GM21390 (cell line): Measurements from ENCODE around the gene KTN1.

Experiments used
- ATAC-seq: cut with Tn5 transposase; IDR thresholded peaks from one replicate; pipeline ENCODE4 v1.9.1; 2021; ENCODE audit not compliant: unreplicated experiment

Gene KTN1

DNA sequence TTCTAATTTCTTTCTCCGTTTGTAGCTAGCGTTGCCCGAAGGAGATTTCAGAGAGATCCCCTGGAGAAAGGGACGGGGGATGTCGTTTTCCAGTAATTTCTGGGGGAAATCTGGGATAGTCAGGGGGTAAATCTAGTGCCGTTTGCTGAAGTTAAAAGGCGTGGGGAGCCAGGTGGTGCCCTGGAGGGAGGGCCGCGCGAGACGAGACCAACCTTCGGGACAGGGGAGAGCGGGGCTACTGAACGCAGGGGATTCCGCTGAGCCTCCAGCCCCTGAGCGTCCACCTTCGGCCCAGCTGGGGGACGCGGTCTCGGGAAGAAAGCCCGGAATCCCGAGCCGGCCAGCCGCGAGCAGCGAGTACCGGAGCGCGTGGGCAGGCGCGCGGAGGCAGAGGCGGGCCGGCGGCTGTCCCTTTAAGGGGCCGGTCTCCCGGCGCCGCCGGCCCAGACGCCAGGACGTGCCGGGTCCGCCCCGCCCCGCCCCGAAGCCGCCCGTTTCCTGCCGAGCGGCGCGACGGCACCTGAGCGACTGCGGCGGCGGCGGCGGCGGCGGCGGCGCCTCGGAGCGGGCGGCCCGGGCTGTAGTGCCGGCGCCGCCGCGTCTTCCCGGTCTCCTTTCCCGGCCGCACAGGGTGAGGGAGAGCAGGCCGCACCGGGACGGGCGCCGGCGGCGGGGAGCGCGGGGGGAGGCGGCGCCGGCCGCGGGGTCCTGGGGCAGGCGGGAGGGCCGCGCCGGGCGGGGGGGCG lies at the start of gene KTN1:
TSS of gene KTN1 (plus strand) at position 484 of the 746 bp plus-strand sequence. CDS start 31,842 bp downstream, outside the sequence.
- ATAC-seq = peak; percentile 80

GRCh38 chr14:55530464-55530863 lies 49.5 kb upstream of the KTN1 start:
- no peak for ATAC-seq

DNA sequence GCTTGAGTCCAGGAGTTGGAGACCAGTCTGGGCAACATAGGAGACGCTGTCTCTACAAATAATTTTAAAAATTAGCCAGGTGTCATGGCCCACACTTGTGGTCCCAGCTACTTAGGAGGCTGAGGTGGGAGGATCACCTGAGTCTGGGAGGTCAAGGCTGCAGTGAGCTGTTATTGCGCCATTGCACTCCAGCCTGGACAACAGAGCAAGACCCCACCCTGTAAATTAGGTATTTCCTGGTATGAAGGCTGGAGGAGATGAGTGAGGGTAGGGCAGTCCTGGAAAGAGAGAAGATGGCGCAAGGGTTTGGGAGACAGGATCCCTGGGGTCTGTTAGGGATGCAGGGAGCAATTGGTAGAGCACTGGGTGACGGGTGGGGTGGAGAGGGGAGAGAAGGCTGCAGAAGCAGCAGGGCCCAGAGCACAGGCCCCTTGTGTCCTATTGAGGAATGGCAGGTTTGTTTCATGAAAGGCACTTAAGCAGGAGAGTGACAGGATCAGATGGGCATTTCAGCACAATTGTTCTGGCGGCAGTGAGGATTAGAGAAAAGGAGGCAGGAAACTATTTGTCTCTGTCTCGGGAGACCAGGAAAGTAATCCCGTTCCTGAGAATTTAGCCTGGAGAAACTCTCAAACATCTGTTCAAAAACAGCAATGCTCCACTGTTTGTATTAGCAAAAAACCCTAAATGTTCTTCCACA lies 47.2 kb upstream of the KTN1 start:
- ATAC-seq = no peak

- no peak for ATAC-seq
These were observed 46.0 kb upstream of the KTN1 start for GRCh38 chr14:55533960-55534359.

GRCh38 chr14:55535516-55536203 lies 44.3 kb upstream of the KTN1 start:
- no peak for ATAC-seq

- ATAC-seq = no peak
These were observed 43.8 kb upstream of the KTN1 start for GRCh38 chr14:55536204-55536708.

DNA sequence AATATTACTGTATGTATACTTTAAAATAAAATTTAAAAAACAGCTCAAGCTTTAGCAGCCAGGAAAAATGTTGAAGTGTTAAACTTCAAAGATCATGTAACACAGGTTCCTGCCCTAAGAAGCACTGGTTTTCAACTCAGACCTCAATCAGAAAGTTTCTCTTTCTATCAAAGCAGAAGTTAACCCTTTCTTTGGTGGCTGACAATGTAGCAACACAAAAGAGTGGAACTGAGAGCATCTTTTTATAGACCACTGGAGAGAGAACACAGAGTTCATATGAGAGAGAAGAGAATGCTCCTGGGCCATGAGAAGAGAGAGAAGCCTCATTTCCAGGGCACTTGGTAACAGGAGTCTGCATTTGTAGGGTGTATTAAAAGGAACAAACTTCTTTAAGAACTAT lies 42.2 kb upstream of the KTN1 start:
- no peak for ATAC-seq

DNA sequence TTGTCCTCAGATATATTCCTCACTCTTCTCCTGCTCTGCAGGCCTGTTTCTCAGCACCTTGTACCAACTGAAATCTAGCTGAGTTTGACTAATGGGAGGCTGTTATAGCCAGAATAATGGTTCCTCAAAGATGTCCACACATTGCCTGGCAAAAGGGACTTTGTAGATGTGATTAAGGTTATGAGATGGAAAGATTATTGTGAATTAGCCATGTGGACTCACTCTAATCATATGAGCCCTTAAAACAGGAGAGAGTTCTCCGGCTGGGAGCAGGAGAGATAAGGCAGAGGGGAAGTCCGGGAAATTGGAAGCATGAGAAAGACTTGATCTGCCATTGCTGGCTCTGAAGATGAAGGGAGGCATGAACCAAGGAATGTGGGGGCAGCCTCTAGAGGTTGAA lies 40.0 kb upstream of the KTN1 start:
- ATAC-seq = no peak

- no peak for ATAC-seq
These were observed 38.9 kb upstream of the KTN1 start for GRCh38 chr14:55540847-55541773.

GRCh38 chr14:55545779-55546178 lies 34.2 kb upstream of the KTN1 start:
- ATAC-seq = no peak

DNA sequence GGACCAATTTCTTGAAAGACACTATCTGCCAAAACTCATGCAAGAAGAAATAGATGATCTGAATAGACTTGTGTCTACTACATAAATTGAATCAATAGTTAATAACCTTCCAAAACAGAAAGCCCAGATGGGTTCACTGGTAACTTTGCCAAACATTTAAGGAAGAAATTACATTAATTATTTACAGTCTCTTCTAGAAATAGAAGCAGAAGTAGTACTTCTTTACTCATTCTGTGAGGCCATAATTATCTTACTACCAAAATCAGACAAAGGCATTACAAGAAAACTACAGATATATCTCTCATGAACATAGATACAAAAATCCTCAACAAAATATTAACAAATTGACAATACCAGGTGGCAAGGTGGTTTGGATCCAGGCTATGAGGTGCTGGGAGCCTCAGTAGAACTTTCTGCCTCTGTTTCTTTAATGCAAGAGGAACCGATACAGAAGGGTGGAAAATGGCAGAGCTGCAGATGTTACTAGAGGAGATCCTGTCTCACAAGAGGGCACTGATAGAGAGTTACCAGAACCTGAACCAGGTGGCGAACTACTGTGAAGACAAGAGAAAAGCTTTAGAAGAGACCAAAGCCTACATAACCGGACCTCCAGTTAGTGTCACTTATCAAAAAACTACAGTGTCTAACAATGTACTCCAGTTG lies 33.7 kb upstream of the KTN1 start:
- peak; percentile 55 for ATAC-seq

DNA sequence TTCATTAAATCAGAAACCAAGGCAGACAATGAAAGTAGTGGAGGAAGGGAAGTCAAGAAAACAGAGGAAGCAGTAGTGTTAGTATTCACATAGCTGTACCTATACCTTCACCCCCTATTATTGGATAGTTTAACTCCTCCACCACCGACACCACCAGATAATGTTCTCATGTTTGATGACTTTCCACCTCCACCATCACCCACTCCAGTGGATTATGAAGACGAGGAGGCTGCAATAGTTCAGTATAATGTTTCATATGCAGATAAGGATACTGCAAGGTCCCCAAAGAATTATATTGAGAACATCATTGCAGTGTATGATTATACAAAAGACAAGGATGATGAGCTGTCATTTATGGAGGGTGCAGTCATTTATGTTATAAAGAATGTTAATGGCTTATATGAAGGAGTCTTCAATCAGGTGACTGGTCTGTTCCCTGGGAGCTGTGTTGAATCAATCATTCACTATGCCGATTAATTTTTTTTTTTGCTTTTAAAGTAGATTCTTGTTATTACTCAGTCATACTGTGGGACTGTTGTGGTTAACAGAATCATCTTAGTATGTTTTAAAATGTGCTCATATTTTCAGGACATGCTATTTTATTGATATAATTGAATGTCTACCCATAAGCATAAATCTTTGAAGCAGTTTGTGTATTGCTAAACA lies 32.2 kb upstream of the KTN1 start:
- no peak for ATAC-seq

- ATAC-seq = no peak
These were observed 26.2 kb upstream of the KTN1 start for GRCh38 chr14:55553791-55554190.

- no peak for ATAC-seq
These were observed 22.9 kb upstream of the KTN1 start for GRCh38 chr14:55556929-55557623.

DNA sequence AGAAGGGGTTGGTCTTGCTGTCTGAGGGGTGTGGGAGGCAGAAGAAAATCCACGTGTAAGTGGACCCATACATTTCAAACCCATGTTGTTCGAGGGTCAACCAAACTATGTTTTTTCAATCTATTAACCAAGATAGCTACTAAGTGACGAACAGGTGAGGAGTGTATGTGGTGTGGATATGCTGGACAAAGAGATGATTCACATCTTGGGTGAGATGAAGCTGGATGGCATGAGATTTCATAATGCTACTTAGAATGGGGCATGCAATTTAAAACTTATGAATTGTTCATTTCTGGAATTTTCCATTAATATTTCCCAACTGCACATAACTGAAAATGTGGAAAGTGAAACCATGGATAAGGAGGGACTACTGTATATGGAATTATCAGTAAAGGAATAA lies 17.9 kb upstream of the KTN1 start:
- ATAC-seq = no peak

DNA sequence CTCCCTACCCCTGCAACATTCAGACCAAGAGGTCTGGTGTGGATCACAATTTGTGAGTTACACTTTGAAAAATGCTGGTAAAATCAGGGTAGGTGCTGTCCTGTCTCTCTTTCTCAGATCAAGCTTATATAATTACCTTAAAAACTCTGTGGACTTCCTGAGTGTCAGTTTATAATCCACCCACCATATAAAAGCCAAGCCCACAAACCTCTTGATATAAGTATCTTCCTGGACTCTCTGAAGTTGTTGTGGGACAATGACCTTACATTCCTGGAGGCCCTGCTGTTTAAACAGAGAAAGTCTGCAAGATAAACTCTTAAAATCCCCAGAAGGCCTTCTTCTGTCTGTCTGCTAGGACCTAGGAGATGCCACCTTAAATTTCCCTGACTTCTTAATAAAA lies 11.4 kb upstream of the KTN1 start:
- no peak for ATAC-seq

DNA sequence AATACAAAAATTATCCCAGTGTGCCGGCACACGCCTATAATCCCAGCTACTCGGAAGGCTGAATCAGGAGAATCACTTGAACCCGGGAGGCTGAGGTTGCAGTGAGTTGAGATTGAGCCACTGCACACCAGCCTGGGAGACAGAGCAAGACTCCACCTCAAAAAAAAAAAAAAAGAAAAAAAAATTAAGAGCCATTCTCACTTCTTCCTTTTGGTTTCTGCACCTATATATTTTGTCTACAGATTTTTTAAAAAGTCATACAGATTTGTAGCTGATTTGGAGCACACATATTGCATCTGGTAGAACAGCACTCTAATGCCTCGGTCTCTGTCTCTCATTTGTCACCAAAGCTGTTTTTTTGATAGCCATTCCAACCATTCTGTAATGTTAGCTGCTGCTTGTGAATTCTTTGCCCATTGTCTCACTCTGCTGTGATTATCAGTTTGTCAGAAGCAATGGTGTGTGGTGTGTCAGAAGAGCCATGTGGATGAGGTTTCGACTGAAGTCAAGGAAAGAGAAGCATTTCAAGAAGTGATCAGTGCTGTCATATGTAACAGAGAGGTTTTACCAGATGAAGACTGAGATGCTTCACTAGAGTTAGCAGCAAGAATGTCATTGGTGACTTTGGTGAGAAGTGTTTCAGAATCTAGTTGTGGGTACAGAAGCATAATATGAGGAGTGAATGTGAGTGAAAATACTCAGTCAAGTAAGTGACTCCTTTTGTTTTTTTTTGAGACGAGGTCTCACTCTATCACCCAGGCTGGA lies 8.7 kb upstream of the KTN1 start:
- peak; percentile 79 for ATAC-seq

GRCh38 chr14:55572578-55572977 lies 7.4 kb upstream of the KTN1 start:
- ATAC-seq = no peak
